ENCODE measurements around the gene GALNT14. TPM values are rescaled to one million over a fixed set of nuclear protein-coding genes. Genes with fewer than 3 reads are reported as not detected.

GALNT14 gene
- total RNA-seq, 3 donors from 2014 or later (not counting 1 experiment from before 2014, with no cell fraction given) = 0.68 TPM; not detected in 2

GRCh38 chr2:31066551-31066950 is 71.7 kb downstream of the GALNT14 start:
- Mint-ChIP-seq H3K36me3 (no peaks in the 10 kb centered on the region), H3K27me3 (ENCODE audit: low read depth in 2 of 2) (peaks cover 4 to 6% of the 10 kb centered on the region in 2 donors), H3K4me3 (no peak overlapping the region), H3K9me3 (no peaks in the 10 kb centered on the region), H3K4me1 (no peaks in the 10 kb centered on the region), H3K27ac (no peak overlapping the region)
- ATAC-seq (no peak), DNase-seq (no peak)
- Histone ChIP-seq H3K4me1 (ENCODE audit: control insufficient read depth, insufficient read depth, low read length) (no peaks in the 10 kb centered on the region), H3K4me3 (ENCODE audit: low read length) (no peak overlapping the region), H3K9me3 (ENCODE audit: control insufficient read depth, insufficient read depth, low read length) (no peaks in the 10 kb centered on the region), H3K27ac (ENCODE audit: low read length) (no peak overlapping the region), H3K36me3 (ENCODE audit: control insufficient read depth, insufficient read depth, low read length) (no peaks in the 10 kb centered on the region), H3K27me3 (ENCODE audit: control insufficient read depth, insufficient read depth, low read length) (no peaks in the 10 kb centered on the region)
- TF ChIP-seq CTCF (IDR thresholded peaks at IDR 0.05) = no peak
- 86% methylated on average over 6 of the region's 6 CpGs for WGBS (ENCODE audit: insufficient coverage)
- intact Hi-C loops (cut with micrococcal nuclease) = no loop called here

- H3K27me3 ChIP-seq (ENCODE audit: control insufficient read depth, insufficient read depth, low read length) = no peaks in the 10 kb centered on the region
- 93% methylated on average over 9 of the region's 9 CpGs for WGBS (ENCODE audit: insufficient coverage)
- intact Hi-C loops (cut with micrococcal nuclease) = no loop called here
- Mint-ChIP-seq H3K4me1 (no peaks in the 10 kb centered on the region), H3K27me3 (ENCODE audit: low read depth in 2 of 2) (peaks cover 3 to 6% of the 10 kb centered on the region in 2 donors), H3K9me3 (no peaks in the 10 kb centered on the region), H3K4me3 (no peak overlapping the region), H3K36me3 (no peaks in the 10 kb centered on the region), H3K27ac (no peak overlapping the region)
- H3K4me3 ChIP-seq (ENCODE audit: low read length) = no peak overlapping the region
- no peaks in the 10 kb centered on the region for H3K4me1 ChIP-seq (ENCODE audit: control insufficient read depth, insufficient read depth, low read length)
- no peak overlapping the region for H3K27ac ChIP-seq (ENCODE audit: low read length)
- no peaks in the 10 kb centered on the region for H3K36me3 ChIP-seq (ENCODE audit: control insufficient read depth, insufficient read depth, low read length)
- no peak for TF ChIP-seq CTCF (IDR thresholded peaks at IDR 0.05)
- DNase-seq (no peak), ATAC-seq (no peak)
- H3K9me3 ChIP-seq (ENCODE audit: control insufficient read depth, insufficient read depth, low read length) = no peaks in the 10 kb centered on the region
These were observed 72.2 kb downstream of the GALNT14 start for GRCh38 chr2:31066086-31066485.

- no peaks in the 10 kb centered on the region for H3K4me1 Mint-ChIP-seq
- TF ChIP-seq CTCF (IDR thresholded peaks at IDR 0.05) = no peak
- ATAC-seq = no peak
These were observed 72.9 kb downstream of the GALNT14 start for GRCh38 chr2:31065356-31065755.

GRCh38 chr2:31060397-31060796 is 77.8 kb downstream of the GALNT14 start:
- Histone ChIP-seq H3K36me3 (ENCODE audit: control insufficient read depth, insufficient read depth, low read length) (no peaks in the 10 kb centered on the region), H3K27ac (ENCODE audit: low read length) (no peak overlapping the region), H3K9me3 (ENCODE audit: control insufficient read depth, insufficient read depth, low read length) (no peaks in the 10 kb centered on the region), H3K4me3 (ENCODE audit: low read length) (no peak overlapping the region), H3K27me3 (ENCODE audit: control insufficient read depth, insufficient read depth, low read length) (no peaks in the 10 kb centered on the region), H3K4me1 (ENCODE audit: control insufficient read depth, insufficient read depth, low read length) (peaks cover 3% of the 10 kb centered on the region)
- Mint-ChIP-seq H3K9me3 (no peaks in the 10 kb centered on the region), H3K36me3 (no peaks in the 10 kb centered on the region), H3K4me3 (no peak overlapping the region), H3K4me1 (no peaks in the 10 kb centered on the region), H3K27ac (no peak overlapping the region), H3K27me3 (ENCODE audit: low read depth in 2 of 2) (peaks cover 5 to 6% of the 10 kb centered on the region in 2 donors)
- ATAC-seq (no peak), DNase-seq (no peak)
- no peak for TF ChIP-seq CTCF (IDR thresholded peaks at IDR 0.05)
- 94% methylated on average over 6 of the region's 6 CpGs for WGBS (ENCODE audit: insufficient coverage)
- intact Hi-C loops (cut with micrococcal nuclease) = no loop called here

More at GRCh38 chr2:31065356-31065755, 72.9 kb downstream of the GALNT14 start:
- no peak overlapping the region for H3K4me3 Mint-ChIP-seq
- H3K9me3 ChIP-seq (ENCODE audit: control insufficient read depth, insufficient read depth, low read length) = no peaks in the 10 kb centered on the region
- H3K27me3 Mint-ChIP-seq (ENCODE audit: low read depth in 2 of 2) = peaks cover 5 to 6% of the 10 kb centered on the region in 2 donors
- H3K27me3 ChIP-seq (ENCODE audit: control insufficient read depth, insufficient read depth, low read length) = no peaks in the 10 kb centered on the region
- no peak overlapping the region for H3K4me3 ChIP-seq (ENCODE audit: low read length)
- H3K36me3 Mint-ChIP-seq = no peaks in the 10 kb centered on the region
- no peaks in the 10 kb centered on the region for H3K36me3 ChIP-seq (ENCODE audit: control insufficient read depth, insufficient read depth, low read length)
- intact Hi-C loops (cut with micrococcal nuclease) = no loop called here
- no peak for DNase-seq
- 84% methylated on average over 4 of the region's 5 CpGs for WGBS (ENCODE audit: insufficient coverage)
- H3K27ac ChIP-seq (ENCODE audit: low read length) = no peak overlapping the region
- no peaks in the 10 kb centered on the region for H3K9me3 Mint-ChIP-seq
- no peak overlapping the region for H3K27ac Mint-ChIP-seq
- no peaks in the 10 kb centered on the region for H3K4me1 ChIP-seq (ENCODE audit: control insufficient read depth, insufficient read depth, low read length)
